HG02678 (cell line): ENCODE data around the gene TP53RK.

ENCODE experiments used
- ATAC-seq: cut with Tn5 transposase; IDR thresholded peaks from one replicate; pipeline ENCODE4 v1.9.1; 2021; ENCODE audit warnings: mild to moderate bottlenecking, moderate library complexity; ENCODE audit not compliant: unreplicated experiment

The TP53RK gene

DNA sequence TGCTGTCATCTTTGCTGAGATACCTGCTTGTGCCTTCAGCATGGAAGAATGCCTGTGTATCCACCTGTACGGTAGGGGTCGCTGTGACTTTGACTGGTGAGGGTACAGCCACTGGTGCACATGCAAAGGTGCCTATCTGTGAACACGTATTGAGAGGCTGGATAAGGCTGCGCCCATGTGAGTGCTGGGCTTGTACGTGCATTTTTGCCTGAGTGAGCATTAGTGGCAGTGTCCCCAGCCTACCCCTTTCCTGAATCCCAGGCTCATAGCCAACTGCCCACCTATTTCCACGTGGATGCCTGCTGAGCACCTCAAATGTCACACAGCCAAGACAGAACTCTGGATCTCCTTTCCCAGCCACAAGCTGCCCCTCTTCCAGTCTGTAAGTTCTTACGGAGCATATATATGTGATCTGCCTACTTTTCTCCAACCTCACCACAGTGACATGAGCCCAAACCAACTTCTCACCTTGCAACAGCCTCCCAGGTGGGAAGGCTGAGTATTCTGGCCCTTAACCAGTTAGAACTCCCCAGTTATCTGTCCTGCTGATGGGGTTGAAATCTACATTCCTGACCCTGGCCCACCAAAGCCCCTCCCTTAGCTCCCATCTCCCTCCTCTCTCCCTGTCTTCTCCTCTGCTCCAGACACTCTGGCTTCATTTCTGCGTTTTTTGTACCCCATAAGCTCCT, 19.1 kb upstream of the TP53RK start:
- no peak for ATAC-seq

DNA sequence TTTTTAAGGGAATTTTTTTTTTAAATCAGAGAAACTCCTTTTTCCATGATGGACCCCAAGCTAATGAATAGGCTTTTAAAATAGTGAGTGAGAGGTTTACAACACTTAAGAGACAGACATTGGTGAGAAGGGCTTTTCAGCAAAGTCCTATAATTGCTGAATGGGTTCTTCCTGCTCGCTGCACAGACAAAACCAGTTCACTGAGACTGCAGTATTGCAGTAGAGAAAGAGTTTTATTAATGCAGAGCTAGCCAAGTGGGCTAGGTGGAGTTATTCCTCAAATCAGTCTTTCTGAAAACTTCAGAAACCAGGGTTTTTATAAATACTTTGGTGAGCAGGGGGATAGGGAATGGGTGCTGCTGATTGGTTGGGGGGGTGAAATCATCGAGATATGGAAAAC, 17.0 kb upstream of the TP53RK start:
- no peak for ATAC-seq

DNA sequence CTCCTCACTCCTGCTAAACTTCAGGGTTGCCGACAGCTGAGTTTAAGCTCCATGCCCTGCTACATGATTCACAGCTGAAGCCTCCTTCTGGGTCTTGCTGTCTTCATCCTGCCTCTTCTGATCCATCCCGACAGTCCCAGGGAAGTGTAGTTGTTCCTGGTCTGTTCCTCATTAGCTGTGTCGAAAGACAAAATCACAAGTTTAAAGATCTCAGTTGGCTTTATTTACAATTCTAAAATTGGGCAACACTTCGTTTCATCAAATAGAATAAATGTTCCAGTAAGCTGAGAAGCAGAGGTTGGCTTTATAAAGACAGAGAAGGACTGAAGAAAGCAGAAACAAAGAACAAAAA, 16.1 kb upstream of the TP53RK start:
- no peak for ATAC-seq

DNA sequence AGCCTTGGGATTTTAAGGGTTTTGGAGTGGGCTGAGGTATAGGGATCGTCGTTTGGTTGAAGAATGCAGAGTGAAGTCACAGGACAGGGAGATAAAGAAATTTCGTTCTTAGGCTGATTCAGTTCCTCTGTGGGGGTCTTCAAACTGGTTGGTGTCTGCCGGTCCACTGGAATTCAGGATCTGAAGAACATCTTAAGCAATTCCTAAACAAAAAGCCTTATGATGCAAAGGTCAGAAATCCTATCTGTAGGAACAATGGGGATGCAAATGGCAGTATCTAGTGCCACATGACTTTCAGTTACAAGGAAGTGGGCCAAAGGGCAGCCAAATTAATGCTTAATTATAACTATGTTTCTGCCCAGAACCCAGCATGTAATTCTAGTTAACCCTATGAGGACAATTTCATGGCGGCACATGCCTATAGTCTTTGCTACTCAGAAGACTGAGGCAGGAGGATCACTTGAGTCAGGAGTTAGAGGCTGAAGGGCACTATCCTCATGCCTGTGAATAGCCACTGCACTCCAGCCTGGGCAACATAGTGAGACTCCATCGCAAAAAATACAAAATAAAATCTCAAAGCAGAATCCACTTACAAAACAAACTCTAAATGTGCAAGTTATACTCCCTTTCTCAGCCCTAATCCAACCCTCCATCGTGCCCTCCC, 15.6 kb upstream of the TP53RK start:
- no peak for ATAC-seq

DNA sequence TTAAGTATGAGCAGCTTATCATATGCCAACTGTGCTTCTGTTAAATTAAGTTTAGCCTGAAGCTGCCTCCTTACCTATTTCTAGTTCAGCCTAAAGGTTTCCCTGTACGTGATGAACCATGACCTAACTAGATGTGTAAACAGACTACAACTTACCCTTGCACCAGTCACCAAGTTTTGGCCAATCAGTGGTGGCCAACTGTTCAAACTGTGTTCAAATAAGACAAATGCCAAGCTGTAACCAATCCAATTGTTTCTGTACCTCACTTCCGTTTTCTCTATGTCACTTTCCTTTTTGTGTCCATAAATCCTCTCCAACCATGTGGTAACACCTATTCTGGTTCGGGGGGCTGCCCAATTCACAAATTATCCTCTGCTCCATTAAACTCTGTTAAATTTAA, 14.2 kb upstream of the TP53RK start:
- no peak for ATAC-seq

DNA sequence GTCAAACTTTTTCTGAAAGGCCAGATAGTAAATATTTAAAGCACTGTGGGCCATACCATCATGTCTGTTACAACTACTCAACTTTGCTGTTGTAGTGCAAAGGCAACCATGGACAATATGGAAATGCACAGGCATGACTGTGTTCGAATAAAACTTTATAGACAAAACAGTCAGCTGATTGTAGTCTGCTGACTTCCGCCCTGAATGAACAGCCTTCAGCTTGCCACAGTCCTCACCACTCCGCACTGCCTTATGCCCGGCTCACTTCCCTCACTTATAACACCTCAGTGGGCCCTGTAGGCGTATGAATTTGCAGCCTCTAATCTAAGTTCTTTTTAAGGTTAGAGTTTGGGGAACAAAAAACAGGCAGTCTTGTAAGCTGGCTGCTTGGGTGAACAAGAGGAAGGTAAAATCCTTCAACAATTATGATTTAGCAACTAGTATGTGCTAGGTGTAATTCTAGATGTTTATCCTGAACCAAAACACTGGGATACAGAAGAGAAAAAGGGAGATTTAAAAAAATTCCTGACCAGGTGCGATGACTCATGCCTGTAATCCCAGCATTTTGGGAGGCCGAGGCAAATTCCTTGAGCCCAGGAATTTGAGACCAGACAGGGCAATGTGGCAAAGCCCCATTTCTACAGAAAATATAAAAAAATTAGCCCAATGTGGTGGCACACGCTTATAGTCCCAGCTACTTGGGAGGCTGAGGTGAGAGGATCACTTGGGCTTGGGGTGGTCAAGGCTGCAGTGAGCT, 13.4 kb upstream of the TP53RK start:
- no peak for ATAC-seq

DNA sequence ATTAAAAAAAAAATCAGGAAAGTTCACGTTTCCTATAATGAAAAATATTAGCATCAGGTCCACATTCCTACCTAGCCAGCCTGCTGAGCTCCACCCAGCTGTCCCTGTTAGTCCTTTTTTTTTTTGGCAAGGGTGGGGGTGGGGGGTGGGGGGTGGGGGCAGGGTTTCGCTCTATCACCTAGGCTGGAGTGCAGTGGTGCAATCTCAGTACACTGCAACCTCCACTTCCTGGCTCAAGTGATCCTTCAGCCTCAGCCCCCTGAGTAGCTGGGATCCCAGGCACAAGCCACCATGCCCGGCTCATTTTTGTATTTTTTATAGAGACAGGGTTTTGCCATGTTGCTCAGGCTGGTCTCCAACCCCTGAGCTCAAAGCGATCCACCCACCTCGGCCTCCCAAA, 12.7 kb upstream of the TP53RK start:
- ATAC-seq: no peak

DNA sequence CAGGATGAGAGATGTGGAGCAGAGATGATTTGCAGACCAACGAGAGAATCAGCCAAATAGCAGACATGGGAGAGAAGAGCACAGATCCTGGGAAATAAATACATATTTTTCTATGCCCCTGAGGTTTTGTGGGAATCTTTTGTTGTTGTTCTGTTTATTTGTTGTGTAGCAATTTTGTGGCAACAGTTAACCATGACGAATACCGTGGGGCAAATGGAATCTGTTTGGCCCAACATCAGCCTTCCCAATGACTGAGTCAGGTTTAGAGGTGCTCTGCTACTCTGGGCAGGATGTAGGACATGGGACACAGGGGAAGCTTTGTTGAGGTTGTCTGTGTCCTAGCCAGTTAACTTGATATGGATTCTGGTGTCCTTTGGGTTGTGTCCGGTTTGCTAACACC, 12.3 kb upstream of the TP53RK start:
- no peak for ATAC-seq

DNA sequence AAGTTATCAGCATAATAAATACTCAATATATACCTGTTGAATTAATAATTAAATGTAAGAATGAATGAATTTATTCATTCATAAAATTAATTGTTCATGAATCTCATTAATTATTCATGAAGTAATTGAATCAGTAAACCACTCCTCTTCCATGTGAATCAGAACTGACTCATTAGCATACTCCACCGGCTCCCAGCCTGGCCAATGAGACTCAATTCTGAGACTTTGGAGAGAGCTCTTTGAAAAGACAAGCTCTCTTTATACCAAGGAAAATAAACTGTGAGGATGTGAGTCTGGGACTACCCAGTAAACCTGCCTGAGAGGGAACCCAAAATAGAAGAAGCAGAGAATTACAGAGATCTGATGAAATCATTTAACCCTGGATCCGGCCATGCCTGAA, 11.8 kb upstream of the TP53RK start:
- ATAC-seq: no peak

DNA sequence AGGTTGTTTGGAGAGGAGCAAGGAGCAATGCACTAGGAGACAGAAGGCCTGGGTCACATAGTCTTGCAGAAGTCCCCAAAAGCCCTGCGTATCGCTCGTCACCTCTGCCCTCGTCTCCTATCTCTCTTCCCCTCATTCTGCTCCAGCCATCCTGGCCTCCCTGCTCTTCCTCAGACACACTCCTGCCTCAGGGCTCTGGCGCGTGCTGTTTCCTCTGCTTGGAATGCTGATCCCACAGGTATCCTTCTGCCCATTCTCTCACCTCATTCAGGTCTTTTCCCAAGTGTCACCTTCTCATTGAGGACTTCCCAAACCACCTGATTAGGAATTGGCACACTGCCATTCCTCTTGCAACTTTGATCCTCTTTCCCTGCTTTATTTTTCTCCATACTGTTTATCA, 11.2 kb upstream of the TP53RK start:
- no peak for ATAC-seq

DNA sequence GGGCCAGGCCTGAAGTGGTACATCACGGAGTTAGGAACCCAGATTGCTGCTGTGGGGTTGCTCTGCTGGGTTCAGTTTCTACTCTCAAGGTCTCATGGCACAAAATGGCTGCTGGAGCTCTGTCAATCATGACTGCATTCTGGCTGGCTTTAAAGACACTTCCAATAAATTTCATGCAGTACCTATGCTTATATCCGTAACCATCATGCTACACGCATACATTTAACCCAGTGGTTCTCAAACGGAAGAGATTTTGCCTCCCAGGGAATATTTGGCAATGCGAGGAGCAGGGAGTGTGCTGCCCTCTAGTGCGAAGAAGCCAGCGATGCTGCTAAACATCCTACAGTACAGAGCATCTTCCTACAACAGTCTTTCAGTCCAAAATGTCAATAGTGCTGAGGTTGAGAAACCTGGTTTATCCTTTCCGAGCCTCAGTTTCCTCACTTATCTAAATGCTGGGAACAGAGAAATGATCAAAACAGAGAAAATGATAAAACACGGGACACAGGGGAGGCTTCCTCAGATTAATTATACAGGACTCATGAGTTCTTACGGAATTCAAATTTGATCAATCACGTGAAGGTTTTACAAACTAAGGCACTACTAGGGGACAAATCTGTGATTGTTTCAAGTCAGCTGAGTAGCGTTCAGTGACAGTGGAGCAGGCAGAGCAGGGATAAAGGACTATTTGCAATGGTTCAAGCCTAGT, 10.6 kb upstream of the TP53RK start:
- ATAC-seq: no peak

DNA sequence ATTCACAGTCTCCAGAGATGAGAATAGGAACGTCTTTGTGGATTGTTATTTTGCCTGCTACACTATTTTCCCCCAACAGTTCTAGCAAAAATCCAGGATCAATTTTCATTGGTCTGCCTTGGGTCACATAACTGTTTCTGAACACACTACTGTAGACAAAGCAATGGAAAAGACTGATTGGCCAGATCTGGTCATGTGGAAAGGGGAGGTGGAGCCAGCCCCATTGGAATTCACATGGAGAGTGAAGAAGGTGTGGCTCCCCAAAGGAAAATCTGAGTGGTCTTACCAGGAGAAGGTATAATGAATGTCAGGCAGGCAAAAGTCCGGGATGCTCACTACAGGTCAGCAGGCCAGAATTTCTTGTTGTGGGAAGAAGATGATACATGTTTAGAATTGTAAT, 9.5 kb upstream of the TP53RK start:
- ATAC-seq: no peak

DNA sequence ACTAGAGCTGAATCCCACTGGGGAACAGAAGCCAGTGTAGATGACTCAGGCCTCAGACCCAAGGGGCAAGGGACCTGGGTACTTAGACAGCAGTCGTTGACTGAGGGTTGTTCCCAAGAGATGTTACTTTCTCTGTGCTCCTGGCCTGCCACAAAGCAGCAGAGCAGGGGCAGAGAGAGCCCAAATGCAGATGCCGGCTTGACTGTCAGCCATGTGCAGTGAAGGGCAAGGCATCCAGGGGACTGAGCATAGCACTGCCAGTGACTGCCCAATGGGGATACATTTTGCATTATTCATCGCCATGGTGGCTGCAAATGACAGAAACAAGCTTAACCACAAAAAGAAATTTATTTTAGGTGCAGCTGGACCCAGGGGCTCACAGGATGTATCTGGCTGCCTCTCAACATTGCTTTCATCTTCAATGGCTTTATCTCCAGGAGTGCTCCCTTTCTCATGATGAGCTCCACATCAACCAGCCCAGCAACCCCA, 7.6 kb upstream of the TP53RK start:
- ATAC-seq: no peak

DNA sequence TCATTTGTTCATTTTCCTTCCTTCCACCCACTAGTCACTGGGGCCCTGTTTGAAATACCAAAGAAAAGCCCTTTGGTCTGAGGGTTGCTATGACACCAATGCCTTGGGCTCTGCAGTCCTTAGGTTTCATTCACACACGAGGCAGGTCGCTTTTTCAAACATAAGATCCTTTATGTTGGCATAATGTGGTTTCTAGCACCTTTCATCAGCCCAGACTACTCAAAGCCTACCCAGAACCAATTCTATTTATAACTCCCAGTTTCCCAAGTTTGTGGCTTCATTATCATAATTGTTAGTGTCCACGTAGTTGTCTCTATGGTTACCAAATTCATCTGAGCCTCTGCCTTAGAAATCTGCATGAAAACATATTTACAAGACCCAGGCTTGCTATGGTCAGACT, 6.6 kb upstream of the TP53RK start:
- ATAC-seq: no peak

DNA sequence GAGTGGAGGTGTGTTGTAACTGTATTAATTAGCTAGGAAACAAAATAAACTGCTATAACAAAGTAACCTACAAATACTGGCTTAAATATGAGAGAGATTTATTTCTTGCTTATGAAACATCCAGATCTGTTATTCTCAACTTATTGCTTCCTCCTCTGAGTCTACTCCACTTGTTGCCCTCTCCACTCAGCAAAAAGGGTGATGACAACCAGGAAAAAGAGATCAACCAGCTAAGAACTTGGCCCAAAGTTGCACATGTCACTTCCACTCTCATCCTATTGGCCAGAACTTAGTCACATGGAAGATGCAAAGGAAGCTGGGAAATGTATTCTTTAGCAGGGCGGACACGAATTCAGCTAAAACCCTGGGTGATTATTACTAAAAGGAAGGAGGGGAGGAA, 5.2 kb upstream of the TP53RK start:
- no peak for ATAC-seq

DNA sequence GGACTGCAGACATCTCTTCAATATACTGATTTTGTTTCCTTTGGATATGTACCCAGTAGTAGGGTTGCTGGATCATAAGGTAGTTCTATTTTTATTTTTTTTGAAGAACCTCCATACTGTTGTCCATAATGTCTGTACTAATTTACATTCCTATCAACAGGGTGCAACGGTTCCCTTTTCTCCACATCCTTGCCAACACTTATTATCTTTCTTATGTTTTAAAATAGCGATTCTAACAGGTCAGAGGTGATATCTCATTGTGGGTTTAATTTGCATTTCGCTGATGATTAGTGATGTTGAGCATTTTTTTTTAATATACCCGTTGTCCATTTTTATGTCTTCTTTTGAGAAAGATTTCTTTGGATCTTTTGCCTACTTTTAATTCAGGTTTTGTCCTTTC, 2.0 kb upstream of the TP53RK start:
- no peak for ATAC-seq

DNA sequence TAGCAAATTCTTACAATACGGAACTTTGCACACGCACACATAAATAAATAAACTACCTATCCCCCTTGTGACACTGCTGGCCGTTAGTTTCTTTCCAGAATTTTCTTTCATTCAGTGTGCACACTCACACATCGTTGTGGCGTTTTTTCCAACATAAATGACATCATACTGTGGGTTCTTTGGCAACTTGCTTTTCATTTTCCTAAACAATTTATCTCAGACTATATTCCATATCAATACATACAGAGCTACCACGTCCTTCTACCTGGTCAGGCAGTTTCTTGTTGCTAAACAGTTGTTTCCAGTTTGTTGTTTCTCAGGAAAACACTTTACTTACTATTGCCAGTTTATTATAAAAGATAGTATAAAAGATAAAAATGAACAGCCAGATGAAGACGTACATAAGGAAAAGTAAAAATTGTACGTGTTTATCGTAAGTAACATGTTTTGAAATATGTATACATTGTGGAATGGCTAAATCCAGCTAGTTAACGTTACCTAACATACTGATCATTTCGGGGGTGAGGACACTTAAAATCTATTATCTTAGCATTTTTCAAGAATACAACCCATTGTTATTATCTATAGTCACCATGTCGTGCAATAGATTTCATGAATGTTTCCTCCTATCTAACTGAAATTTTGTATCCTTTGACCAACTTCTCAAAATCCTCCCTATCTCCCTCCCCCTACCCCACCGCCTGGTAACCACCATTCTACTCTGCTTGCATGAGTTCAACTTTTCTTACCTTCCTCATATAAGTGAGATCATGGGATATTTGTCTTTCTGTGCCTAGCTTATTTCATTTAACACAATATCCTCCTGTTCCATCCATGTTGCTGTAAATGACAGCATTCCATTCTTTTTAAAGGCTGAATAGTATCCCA, 1.2 kb upstream of the TP53RK start:
- no peak for ATAC-seq

DNA sequence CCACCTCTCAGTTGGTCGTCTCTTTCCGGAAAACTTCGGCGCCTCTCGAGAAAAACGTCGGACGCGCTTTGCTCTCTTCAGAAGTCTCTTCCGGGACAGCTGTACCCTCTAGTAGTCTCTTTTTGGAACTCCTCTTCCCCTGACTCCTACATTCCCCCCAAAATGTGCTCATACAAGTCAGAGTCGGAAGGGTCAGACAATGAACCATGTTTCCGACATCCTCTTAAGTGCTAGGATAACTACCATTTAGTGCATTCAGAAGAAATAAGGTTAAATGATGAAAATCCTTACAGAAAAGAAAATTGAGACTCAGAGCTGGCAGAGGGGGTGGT, 476 bp upstream of the TP53RK start:
- no peak for ATAC-seq

DNA sequence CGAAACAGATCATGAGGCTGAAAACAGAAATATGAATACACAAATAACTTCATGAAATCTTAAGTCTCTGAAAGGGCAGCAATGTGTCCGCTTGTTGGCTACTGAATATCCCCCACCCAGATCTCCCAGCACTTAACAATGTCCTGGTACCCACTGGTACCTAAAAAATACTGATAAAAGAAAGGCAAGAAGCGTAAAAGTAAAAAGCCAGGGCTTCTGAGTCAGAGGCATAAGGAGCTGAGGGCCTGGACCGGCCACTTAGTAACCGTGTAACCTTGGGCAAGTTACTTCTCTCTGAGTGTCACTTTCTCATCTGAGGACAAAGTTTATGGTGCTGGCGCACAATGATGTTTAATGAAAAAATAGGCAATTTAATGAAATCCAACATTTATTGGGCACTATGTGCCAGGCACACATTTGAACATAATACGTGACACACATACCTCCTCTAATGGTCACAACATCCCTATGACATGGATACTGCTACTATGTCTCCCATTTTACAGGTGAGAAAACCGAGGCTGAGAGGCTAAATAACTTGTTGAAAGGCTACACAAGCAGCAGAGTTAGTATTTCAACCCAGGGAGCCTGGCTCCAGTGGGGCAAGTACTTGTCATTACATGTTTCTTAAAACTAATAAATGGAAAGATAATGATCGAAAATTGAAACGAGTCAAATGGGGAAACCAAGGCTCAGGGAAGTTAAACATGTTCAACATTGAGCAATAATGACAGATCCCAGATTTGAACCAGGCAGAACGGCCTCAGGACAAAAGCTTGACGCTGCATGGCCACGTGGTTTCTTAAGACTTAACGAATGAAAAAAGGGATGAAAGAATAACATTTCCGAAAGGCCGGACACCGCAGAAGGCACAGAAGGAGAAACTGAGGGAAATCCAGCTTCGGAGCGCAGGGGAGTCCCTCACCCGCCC, 828 bp downstream of the TP53RK start:
- ATAC-seq: no peak
